ENCODE results near the gene DGAT2.

- no peak for TF ChIP-seq CTCF (IDR thresholded peaks at IDR 0.05; ENCODE audit: insufficient read depth, low read length)
- TF ChIP-seq POLR2AphosphoS5 (IDR thresholded peaks at IDR 0.05; ENCODE audit: low read depth): no peak
Observed at GRCh38 chr11:75831915-75832502, 63.4 kb downstream of the DGAT2 start.

Measured in HL-60 (cell line).